ENCODE data around the gene CCDC146.

DNA sequence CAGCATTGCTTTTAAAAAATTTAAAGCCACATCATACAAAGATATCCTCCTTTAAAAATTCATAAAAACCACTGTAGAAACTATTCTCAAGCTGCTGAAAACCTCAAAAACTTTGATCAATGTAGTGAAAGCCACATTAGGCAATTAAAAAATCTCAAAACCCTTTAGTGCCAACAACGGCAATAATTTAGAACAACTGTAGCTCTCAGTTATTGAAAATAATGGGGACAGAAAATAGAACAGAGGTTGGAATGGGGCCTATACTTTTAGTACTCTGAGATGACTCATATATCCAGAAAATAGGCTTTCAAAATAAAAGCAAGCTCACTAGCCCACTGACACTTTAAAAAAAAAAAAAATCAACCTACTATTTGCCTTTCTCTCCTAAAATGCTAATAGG lies 206.3 kb downstream of the CCDC146 start:
- TF ChIP-seq, protein P1, sequence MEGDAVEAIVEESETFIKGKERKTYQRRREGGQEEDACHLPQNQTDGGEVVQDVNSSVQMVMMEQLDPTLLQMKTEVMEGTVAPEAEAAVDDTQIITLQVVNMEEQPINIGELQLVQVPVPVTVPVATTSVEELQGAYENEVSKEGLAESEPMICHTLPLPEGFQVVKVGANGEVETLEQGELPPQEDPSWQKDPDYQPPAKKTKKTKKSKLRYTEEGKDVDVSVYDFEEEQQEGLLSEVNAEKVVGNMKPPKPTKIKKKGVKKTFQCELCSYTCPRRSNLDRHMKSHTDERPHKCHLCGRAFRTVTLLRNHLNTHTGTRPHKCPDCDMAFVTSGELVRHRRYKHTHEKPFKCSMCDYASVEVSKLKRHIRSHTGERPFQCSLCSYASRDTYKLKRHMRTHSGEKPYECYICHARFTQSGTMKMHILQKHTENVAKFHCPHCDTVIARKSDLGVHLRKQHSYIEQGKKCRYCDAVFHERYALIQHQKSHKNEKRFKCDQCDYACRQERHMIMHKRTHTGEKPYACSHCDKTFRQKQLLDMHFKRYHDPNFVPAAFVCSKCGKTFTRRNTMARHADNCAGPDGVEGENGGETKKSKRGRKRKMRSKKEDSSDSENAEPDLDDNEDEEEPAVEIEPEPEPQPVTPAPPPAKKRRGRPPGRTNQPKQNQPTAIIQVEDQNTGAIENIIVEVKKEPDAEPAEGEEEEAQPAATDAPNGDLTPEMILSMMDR (conservative IDR thresholded peaks at IDR 0.05), result no peak
- no peak for TF ChIP-seq ZFX (IDR thresholded peaks at IDR 0.05)

All from C4-2B (cell line).